Measurements from ENCODE around the gene ADGRG1. TPM values are rescaled to one million over a fixed set of nuclear protein-coding genes. Genes with fewer than 3 reads are reported as not detected.

The ADGRG1 gene
- total RNA-seq, 4 donors from 2014 or later, result 40.0 to 55.3 (median 45.7) TPM

- TF ChIP-seq POLR2AphosphoS5 (IDR thresholded peaks at IDR 0.05) (peak in 2 of 3 donors; percentile 60 to 65), POLR2A (IDR thresholded peaks at IDR 0.05) (peak; percentile 84), CTCF (IDR thresholded peaks at IDR 0.05) (no peak), EP300 (IDR thresholded peaks at IDR 0.05; ENCODE audit: low read depth) (no peak)
- intact Hi-C loops (cut with DNase I; ENCODE audit: low total_unique reads) (no loop called here), in situ Hi-C loops (cut with MboI; ENCODE audit: low pct_ligation_motif_present in 1 of 4, low pct_unique_long_range_greater_than_20kb in 1 of 4, low sequenced_read_pairs in 3 of 4) (no loop called here)
- WGBS, 2 donors (ENCODE audit: low coverage in 1 of 2), result 49% methylated on average over 15 of the region's 16 CpGs; no CpG with 5 or more reads in 1 of the 2 donors
- Histone ChIP-seq H3K27ac (peak overlapping the region; percentile 80 to 88 (median 85)), H3K4me3 (peak overlapping the region in 3 of 4 donors; percentile 25 to 39 (median 38)), H3K27me3 (no peaks in the 10 kb centered on the region), H3K4me1 (peaks cover 0 to 39% (median 31%) of the 10 kb centered on the region in 4 donors), H3K36me3 (no peaks in the 10 kb centered on the region), H3K9me3 (no peaks in the 10 kb centered on the region)
- peak; percentile 83 for DNase-seq
Observed at GRCh38 chr16:57619606-57620334, 8.7 kb upstream of the ADGRG1 start.

GRCh38 chr16:57620335-57621231, 7.8 kb upstream of the ADGRG1 start:
- DNase-seq, result peak; percentile 75
- TF ChIP-seq POLR2A (IDR thresholded peaks at IDR 0.05) (no peak), POLR2AphosphoS5 (IDR thresholded peaks at IDR 0.05) (no peak), CTCF (IDR thresholded peaks at IDR 0.05) (no peak), EP300 (IDR thresholded peaks at IDR 0.05; ENCODE audit: low read depth) (no peak)
- intact Hi-C loops (cut with DNase I; ENCODE audit: low total_unique reads), result no loop called here
- H3K36me3 ChIP-seq, result no peaks in the 10 kb centered on the region
- H3K4me1 ChIP-seq, result peaks cover 0 to 36% (median 31%) of the 10 kb centered on the region in 4 donors
- H3K4me3 ChIP-seq, result peak overlapping the region in 3 of 4 donors; percentile 25 to 39 (median 38)
- H3K27me3 ChIP-seq, result no peaks in the 10 kb centered on the region
- H3K9me3 ChIP-seq, result no peaks in the 10 kb centered on the region
- 37% methylated on average over 18 of the region's 27 CpGs; no CpG with 5 or more reads in 1 of the 2 donors for WGBS, 2 donors (ENCODE audit: low coverage in 1 of 2)
- in situ Hi-C loops (cut with MboI; ENCODE audit: low pct_ligation_motif_present in 1 of 4, low pct_unique_long_range_greater_than_20kb in 1 of 4, low sequenced_read_pairs in 3 of 4), result no loop called here
- peak overlapping the region; percentile 80 to 88 (median 85) for H3K27ac ChIP-seq

GRCh38 chr16:57621521-57622271, 6.7 kb upstream of the ADGRG1 start:
- H3K4me3 ChIP-seq, result no peak overlapping the region
- in situ Hi-C loops (cut with MboI; ENCODE audit: low pct_ligation_motif_present in 1 of 4, low pct_unique_long_range_greater_than_20kb in 1 of 4, low sequenced_read_pairs in 3 of 4), result no loop called here
- H3K27ac ChIP-seq, result peak overlapping the region in 3 of 4 donors; percentile 83 to 88 (median 87)
- TF ChIP-seq POLR2A (IDR thresholded peaks at IDR 0.05) (no peak), CTCF (IDR thresholded peaks at IDR 0.05) (no peak), POLR2AphosphoS5 (IDR thresholded peaks at IDR 0.05) (no peak), EP300 (IDR thresholded peaks at IDR 0.05; ENCODE audit: low read depth) (no peak)
- intact Hi-C loops (cut with DNase I; ENCODE audit: low total_unique reads), result no loop called here
- peaks cover 0 to 35% (median 29%) of the 10 kb centered on the region in 4 donors for H3K4me1 ChIP-seq
- WGBS, 2 donors (ENCODE audit: low coverage in 1 of 2), result 36% methylated on average over 10 of the region's 10 CpGs; no CpG with 5 or more reads in 1 of the 2 donors
- DNase-seq, result no peak
- no peaks in the 10 kb centered on the region for H3K36me3 ChIP-seq
- no peaks in the 10 kb centered on the region for H3K27me3 ChIP-seq
- no peaks in the 10 kb centered on the region for H3K9me3 ChIP-seq

All from transverse colon (tissue), 4 donors.